Endothelial cell of umbilical vein (primary cell): ENCODE measurements around the gene ENOX2. TPM values are rescaled to one million over a fixed set of nuclear protein-coding genes. Genes with fewer than 3 reads are reported as not detected.

ENCODE experiments used
- BruUV-seq: library from RNA; stranded (reverse); fragments of 400-500 nt; replicated peaks from 2 replicates; lab custom pipeline; 2021; lab: Mats Ljungman, UMichigan
- CTCF ChIA-PET: fragments of 300-600, 350-600 bp; sonication (Branson Sonifier 250); formaldehyde crosslinking; loops from one replicate; lab custom pipeline; 2021; ENCODE audit warnings: antibody characterized with exemption, inconsistent platforms; lab: Charles Lee
- POLR2A ChIA-PET: fragments of 300-600, 350-600 bp; sonication (Branson Sonifier 250); formaldehyde crosslinking; loops from one replicate; lab custom pipeline; 2021; ENCODE audit warnings: antibody characterized with exemption, inconsistent platforms; lab: Charles Lee
- DNase-seq: peaks from one replicate; pipeline ENCODE4 v3.0.0-alpha.2; 2011; ENCODE audit warnings: low read depth, low spot score
- FAIRE-seq: peaks from 2 replicates; lab custom pipeline; 2011; peaks lifted over from hg19 to GRCh38; lab: Jason Lieb, UNC
- H2AFZ ChIP-seq: 2 replicates; pipeline ENCODE4 v1.6.0; 2012; ENCODE audit warnings: low read depth, low read length, control low read depth, inconsistent platforms
- H3K27ac ChIP-seq: 2 replicates; pipeline ENCODE4 v1.5.1; 2011; ENCODE audit warnings: low read depth, mild to moderate bottlenecking, control low read depth, low read length, moderate library complexity; ENCODE audit not compliant: insufficient read depth
- H3K27me3 ChIP-seq, 2 experiments: 2 replicates each; pipeline versions ENCODE4 v1.6.0 to v1.6.1; 2011; ENCODE audit warnings: low read length in 2 of 2, mixed read lengths in 1 of 2; ENCODE audit not compliant: control insufficient read depth in 2 of 2, insufficient read depth in 2 of 2
- H3K36me3 ChIP-seq, 2 experiments: 2 replicates in 1 of 2; 3 replicates in 1 of 2; pipeline ENCODE4 v1.5.1; 2011; ENCODE audit warnings: low read length in 2 of 2, mild to moderate bottlenecking in 1 of 2, moderate library complexity in 1 of 2; ENCODE audit not compliant: control insufficient read depth in 2 of 2, insufficient read depth in 2 of 2; ENCODE audit errors: extremely low read depth in 1 of 2
- H3K4me1 ChIP-seq: 3 replicates; pipeline ENCODE4 v1.5.1; 2011; ENCODE audit warnings: mild to moderate bottlenecking, low read length; ENCODE audit not compliant: control insufficient read depth, insufficient read depth; ENCODE audit errors: extremely low read depth
- H3K4me2 ChIP-seq: 2 replicates; pipeline ENCODE4 v1.6.1; 2011; ENCODE audit warnings: low read length, control low read depth, mixed read lengths; ENCODE audit not compliant: insufficient read depth
- H3K4me3 ChIP-seq, 3 experiments: fragments of 200-600 bp in 1 of 3; sonication (generic), shearing (Covaris generic) in 1 of 3; replicated peaks in 1 of 3; 2 replicates each; pipeline ENCODE4 v1.5.1; 2011 to 2016; ENCODE audit warnings: control low read depth in 3 of 3, low read length in 3 of 3, mild to moderate bottlenecking in 2 of 3, inconsistent platforms in 1 of 3, low read depth in 1 of 3, moderate library complexity in 1 of 3; ENCODE audit not compliant: insufficient read depth in 1 of 3
- H3K79me2 ChIP-seq: 2 replicates; pipeline ENCODE4 v1.6.0; 2012; ENCODE audit warnings: low read length, inconsistent platforms; ENCODE audit not compliant: control insufficient read depth, insufficient read depth
- H3K9ac ChIP-seq: replicated peaks from 2 replicates; pipeline ENCODE3; 2011; ENCODE audit warnings: low read length, control low read depth; ENCODE audit not compliant: insufficient read depth; ENCODE audit errors: extremely low read depth
- H3K9me1 ChIP-seq: replicated peaks from 3 replicates; pipeline ENCODE4 v1.6.0; 2011; ENCODE audit warnings: mild to moderate bottlenecking, low read length; ENCODE audit not compliant: control insufficient read depth, insufficient read depth; ENCODE audit errors: extremely low read depth
- H3K9me3 ChIP-seq: replicated peaks from 2 replicates; pipeline ENCODE4 v1.5.1; 2012; ENCODE audit warnings: low read length, inconsistent platforms; ENCODE audit not compliant: control insufficient read depth, insufficient read depth
- H4K20me1 ChIP-seq: replicated peaks from 2 replicates; pipeline ENCODE3; 2011; ENCODE audit warnings: mild to moderate bottlenecking, low read length; ENCODE audit not compliant: control insufficient read depth, insufficient read depth; ENCODE audit errors: extremely low read depth
- CTCF ChIP-seq, 2 donors: IDR thresholded peaks; 1 replicate in 1 of 2; 2 replicates in 1 of 2; pipeline ENCODE4 v1.5.1; 2011; ENCODE audit warnings: low read length in 2 of 2, mild to moderate bottlenecking in 2 of 2, moderate library complexity in 2 of 2, control low read depth in 1 of 2, inconsistent platforms in 1 of 2, low read depth in 1 of 2; ENCODE audit not compliant: insufficient read depth in 1 of 2; ENCODE audit errors: extremely low read depth in 1 of 2
- EZH2 ChIP-seq: IDR thresholded peaks from 2 replicates; pipeline ENCODE4 v1.6.1; 2012; ENCODE audit warnings: borderline replicate concordance, low read depth, mild to moderate bottlenecking, moderate library complexity, low read length, inconsistent platforms; ENCODE audit not compliant: severe bottlenecking
- FOS ChIP-seq: IDR thresholded peaks from 2 replicates; pipeline ENCODE4 v1.6.1; 2011; ENCODE audit warnings: mild to moderate bottlenecking, low read length, moderate library complexity, borderline replicate concordance; ENCODE audit not compliant: insufficient read depth
- GATA2 ChIP-seq: IDR thresholded peaks from 2 replicates; pipeline ENCODE4 v1.7.0; 2011; ENCODE audit warnings: low read depth, mild to moderate bottlenecking, moderate library complexity, mixed read lengths, low read length; ENCODE audit not compliant: insufficient read length, insufficient read depth
- JUN ChIP-seq: IDR thresholded peaks from 2 replicates; pipeline ENCODE4 v1.6.1; 2011; ENCODE audit warnings: borderline replicate concordance, low read depth; ENCODE audit not compliant: insufficient read length, insufficient read depth
- MAX ChIP-seq: IDR thresholded peaks from 2 replicates; pipeline ENCODE4 v1.6.1; 2011; ENCODE audit not compliant: insufficient read depth, insufficient read length
- MYC ChIP-seq: IDR thresholded peaks from one replicate; pipeline ENCODE4 v1.6.1; 2011; ENCODE audit warnings: mild to moderate bottlenecking, low read depth, low read length
- POLR2A ChIP-seq: IDR thresholded peaks from 2 replicates; pipeline ENCODE4 v1.6.1; 2012; ENCODE audit warnings: low read depth, mild to moderate bottlenecking, control low read depth, low read length
- POLR2AphosphoS5 ChIP-seq: IDR thresholded peaks from 2 replicates; pipeline ENCODE4 v1.6.1; 2012; ENCODE audit warnings: low read depth, mild to moderate bottlenecking, control low read depth, low read length, moderate library complexity; ENCODE audit not compliant: insufficient read depth
- dilution Hi-C: fragments of 300-500 bp; cut with MboI; formaldehyde crosslinking; loops from one replicate; pipeline ENCODE4 v1.15.0; 2019; ENCODE audit warnings: low sequenced_read_pairs; ENCODE audit not compliant: extremely low pct_ligation_motif_present
- intact Hi-C: fragments of 100-400 bp; cut with micrococcal nuclease; formaldehyde crosslinking; loops from one replicate; pipeline ENCODE4 v1.10.0; 2022
- polyA plus RNA-seq, 4 experiments: library from polyadenylated mRNA; depleted of rRNA in 3 of 4; stranded (reverse) in 3 of 4; unstranded in 1 of 4; fragments of >200 nt; gene quantifications; 2 replicates each; pipeline versions ENCODE4 v1.2.1 to v1.2.3, GENCODE V29; 2011 to 2012; ENCODE audit warnings: missing spikeins in 1 of 4
- total RNA-seq: library from RNA; stranded (reverse); gene quantifications from 2 replicates; pipeline ENCODE4 v1.2.3, GENCODE V29; 2021

Gene ENOX2
- total and polyA plus RNA-seq, 2 donors (not counting 3 experiments of a cell fraction or from before 2014, with no cell fraction given): 5.5 to 13.1 TPM

GRCh38 chrX:130691576-130691975, 211.4 kb downstream of the ENOX2 start:
- BruUV-seq: no TSS peak
- Histone ChIP-seq H3K27ac (no peak overlapping the region), H3K4me3 (no peak overlapping the region), H3K4me2 (no peak overlapping the region), H3K27me3 (no peaks in the 10 kb centered on the region), H3K4me1 (peaks cover 5% of the 10 kb centered on the region), H3K36me3 (no peaks in the 10 kb centered on the region), H2AFZ (no peak overlapping the region), H3K9me3 (no peaks in the 10 kb centered on the region), H3K9ac (no peak overlapping the region), H4K20me1 (no peaks in the 10 kb centered on the region), H3K79me2 (no peaks in the 10 kb centered on the region), H3K9me1 (no peaks in the 10 kb centered on the region)
- intact Hi-C loops (no loop called here), dilution Hi-C loops (no loop called here)
- CTCF ChIA-PET: no interaction called here
- POLR2A ChIA-PET: no interaction called here
- FAIRE-seq (peak; percentile 83), DNase-seq (peak; percentile 61)
- TF ChIP-seq GATA2 (no peak), JUN (no peak), FOS (no peak)

GRCh38 chrX:130688360-130688759, 214.6 kb downstream of the ENOX2 start:
- Histone ChIP-seq H3K79me2 (no peaks in the 10 kb centered on the region), H3K36me3 (no peaks in the 10 kb centered on the region), H3K4me3 (no peak overlapping the region), H3K4me2 (no peak overlapping the region), H3K27ac (no peak overlapping the region), H3K9me3 (no peaks in the 10 kb centered on the region), H3K9me1 (no peaks in the 10 kb centered on the region), H3K9ac (no peak overlapping the region), H3K4me1 (peaks cover 5% of the 10 kb centered on the region), H4K20me1 (no peaks in the 10 kb centered on the region), H3K27me3 (no peaks in the 10 kb centered on the region), H2AFZ (no peak overlapping the region)
- POLR2A ChIA-PET: no interaction called here
- FAIRE-seq (no peak), DNase-seq (no peak)
- BruUV-seq: no TSS peak
- intact Hi-C loops: no loop called here
- dilution Hi-C loops: no loop called here
- no peak for TF ChIP-seq POLR2A
- no peak for TF ChIP-seq POLR2AphosphoS5
- TF ChIP-seq EZH2: no peak
- TF ChIP-seq CTCF (IDR thresholded peaks at IDR 0.05; ENCODE audit: extremely low read depth in 1 of 2, insufficient read depth in 1 of 2, low read depth in 1 of 2, low read length in 2 of 2): no peak
- TF ChIP-seq MAX: no peak
- no peak for TF ChIP-seq JUN
- no peak for TF ChIP-seq MYC
- TF ChIP-seq GATA2: no peak
- TF ChIP-seq FOS: no peak
- CTCF ChIA-PET: no interaction called here
